ENCODE measurements around the gene NBDY. TPM values are rescaled to one million over a fixed set of nuclear protein-coding genes. Genes with fewer than 3 reads are reported as not detected.
"Not testable (repeated sequence)": the region's sequence is repeated elsewhere in the genome, so short reads cannot be mapped to it uniquely, and the experiment has no call there.

NBDY gene, protein sequence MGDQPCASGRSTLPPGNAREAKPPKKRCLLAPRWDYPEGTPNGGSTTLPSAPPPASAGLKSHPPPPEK
- total RNA-seq (2021) (44.7 to 62.0 TPM (median 59.5 TPM) in 3 replicates), Bru-seq, nascent RNA (percentile 77 among the genes with signal in this experiment)
- long read RNA-seq, experiment 1, transcript NBDY-201 (3 exons, 1,529 nt) = major isoform, 85 of 92 reads
- long read RNA-seq, experiment 1, partial matches to known transcripts = 1 of 92 reads
- long read RNA-seq, experiment 1, other reads (novel, unspliced or antisense) = 6 of 92 reads
- long read RNA-seq, experiment 2, transcript NBDY-201 (3 exons, 1,529 nt) = major isoform, 127 of 137 reads
- long read RNA-seq, experiment 2, partial matches to known transcripts = 3 of 137 reads
- long read RNA-seq, experiment 2, other reads (novel, unspliced or antisense) = 4 of 137 reads
- long read RNA-seq, experiment 3, transcript NBDY-201 (3 exons, 1,529 nt) = major isoform, 27 of 31 reads
- long read RNA-seq, experiment 3, partial matches to known transcripts = 0 of 31 reads
- long read RNA-seq, experiment 3, other reads (novel, unspliced or antisense) = 4 of 31 reads

DNA sequence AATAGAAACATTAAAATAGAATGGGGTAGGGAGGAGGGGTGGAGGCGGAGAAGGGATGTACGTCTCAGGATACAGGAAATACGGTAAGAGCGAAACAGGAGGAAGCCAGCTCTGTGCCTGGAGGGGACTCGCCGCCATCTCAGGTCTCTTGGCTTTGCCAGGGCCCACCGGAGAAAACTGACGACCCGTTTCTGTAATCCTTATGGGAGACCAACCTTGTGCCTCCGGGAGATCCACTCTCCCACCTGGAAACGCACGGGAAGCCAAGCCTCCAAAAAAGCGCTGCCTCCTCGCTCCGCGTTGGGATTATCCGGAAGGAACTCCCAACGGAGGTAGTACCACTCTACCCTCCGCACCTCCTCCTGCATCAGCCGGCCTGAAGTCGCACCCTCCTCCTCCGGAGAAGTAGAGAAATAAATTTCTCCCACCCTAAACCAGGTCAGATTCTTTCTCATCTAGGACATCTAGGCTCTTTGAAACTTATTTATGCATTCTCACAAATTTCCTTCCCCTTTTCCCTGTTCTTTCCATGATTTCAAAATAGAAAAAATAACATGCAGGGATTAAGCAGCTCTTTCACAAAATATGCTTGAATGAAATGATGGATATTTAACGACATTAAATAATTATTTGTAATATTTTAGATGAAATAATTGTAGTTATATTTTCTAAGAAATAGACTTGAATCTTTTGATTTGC is at the start of gene NBDY:
TSS of gene NBDY (plus strand) at position 92 of the 699 bp plus-strand sequence. CDS start at position 203, 111 bp downstream.
- peak within 1 kb of the TSS; percentile 85 for H3K27ac Mint-ChIP-seq
- ATAC-seq (peak; percentile 92), DNase-seq (ENCODE audit: low spot score) (peak; percentile 18)
- H3K9me3 Mint-ChIP-seq = no peaks in the 10 kb centered on the region
- peak within 1 kb of the TSS; percentile 89 for H3K4me3 Mint-ChIP-seq
- TF ChIP-seq ESRRA (CRISPR knock-in tag; IDR thresholded peaks at IDR 0.05; ENCODE audit: borderline replicate concordance) = no peak
- TF ChIP-seq, protein P1, sequence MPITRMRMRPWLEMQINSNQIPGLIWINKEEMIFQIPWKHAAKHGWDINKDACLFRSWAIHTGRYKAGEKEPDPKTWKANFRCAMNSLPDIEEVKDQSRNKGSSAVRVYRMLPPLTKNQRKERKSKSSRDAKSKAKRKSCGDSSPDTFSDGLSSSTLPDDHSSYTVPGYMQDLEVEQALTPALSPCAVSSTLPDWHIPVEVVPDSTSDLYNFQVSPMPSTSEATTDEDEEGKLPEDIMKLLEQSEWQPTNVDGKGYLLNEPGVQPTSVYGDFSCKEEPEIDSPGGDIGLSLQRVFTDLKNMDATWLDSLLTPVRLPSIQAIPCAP (CRISPR knock-in tag; IDR thresholded peaks at IDR 0.05) = no peak
- TF ChIP-seq, protein P2, sequence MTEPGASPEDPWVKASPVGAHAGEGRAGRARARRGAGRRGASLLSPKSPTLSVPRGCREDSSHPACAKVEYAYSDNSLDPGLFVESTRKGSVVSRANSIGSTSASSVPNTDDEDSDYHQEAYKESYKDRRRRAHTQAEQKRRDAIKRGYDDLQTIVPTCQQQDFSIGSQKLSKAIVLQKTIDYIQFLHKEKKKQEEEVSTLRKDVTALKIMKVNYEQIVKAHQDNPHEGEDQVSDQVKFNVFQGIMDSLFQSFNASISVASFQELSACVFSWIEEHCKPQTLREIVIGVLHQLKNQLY (CRISPR knock-in tag; IDR thresholded peaks at IDR 0.05) = no peak
- no peak for TF ChIP-seq NR2C2 (CRISPR knock-in tag; IDR thresholded peaks at IDR 0.05)
- no peak for TF ChIP-seq NR3C1 (CRISPR knock-in tag; conservative IDR thresholded peaks at IDR 0.05; ENCODE audit: low read depth)
- TF ChIP-seq, protein P3, sequence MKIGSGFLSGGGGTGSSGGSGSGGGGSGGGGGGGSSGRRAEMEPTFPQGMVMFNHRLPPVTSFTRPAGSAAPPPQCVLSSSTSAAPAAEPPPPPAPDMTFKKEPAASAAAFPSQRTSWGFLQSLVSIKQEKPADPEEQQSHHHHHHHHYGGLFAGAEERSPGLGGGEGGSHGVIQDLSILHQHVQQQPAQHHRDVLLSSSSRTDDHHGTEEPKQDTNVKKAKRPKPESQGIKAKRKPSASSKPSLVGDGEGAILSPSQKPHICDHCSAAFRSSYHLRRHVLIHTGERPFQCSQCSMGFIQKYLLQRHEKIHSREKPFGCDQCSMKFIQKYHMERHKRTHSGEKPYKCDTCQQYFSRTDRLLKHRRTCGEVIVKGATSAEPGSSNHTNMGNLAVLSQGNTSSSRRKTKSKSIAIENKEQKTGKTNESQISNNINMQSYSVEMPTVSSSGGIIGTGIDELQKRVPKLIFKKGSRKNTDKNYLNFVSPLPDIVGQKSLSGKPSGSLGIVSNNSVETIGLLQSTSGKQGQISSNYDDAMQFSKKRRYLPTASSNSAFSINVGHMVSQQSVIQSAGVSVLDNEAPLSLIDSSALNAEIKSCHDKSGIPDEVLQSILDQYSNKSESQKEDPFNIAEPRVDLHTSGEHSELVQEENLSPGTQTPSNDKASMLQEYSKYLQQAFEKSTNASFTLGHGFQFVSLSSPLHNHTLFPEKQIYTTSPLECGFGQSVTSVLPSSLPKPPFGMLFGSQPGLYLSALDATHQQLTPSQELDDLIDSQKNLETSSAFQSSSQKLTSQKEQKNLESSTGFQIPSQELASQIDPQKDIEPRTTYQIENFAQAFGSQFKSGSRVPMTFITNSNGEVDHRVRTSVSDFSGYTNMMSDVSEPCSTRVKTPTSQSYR (CRISPR knock-in tag; IDR thresholded peaks at IDR 0.05) = no peak
- TF ChIP-seq GTF2I (CRISPR knock-in tag; conservative IDR thresholded peaks at IDR 0.05) = no peak
- no peak for TF ChIP-seq SP1 (CRISPR knock-in tag; conservative IDR thresholded peaks at IDR 0.05)
- TF ChIP-seq ZNF396 (CRISPR knock-in tag; IDR thresholded peaks at IDR 0.05; ENCODE audit: borderline replicate concordance) = no peak
- TF ChIP-seq ZNF416 (CRISPR knock-in tag; IDR thresholded peaks at IDR 0.05) = no peak
- TF ChIP-seq, protein P4, sequence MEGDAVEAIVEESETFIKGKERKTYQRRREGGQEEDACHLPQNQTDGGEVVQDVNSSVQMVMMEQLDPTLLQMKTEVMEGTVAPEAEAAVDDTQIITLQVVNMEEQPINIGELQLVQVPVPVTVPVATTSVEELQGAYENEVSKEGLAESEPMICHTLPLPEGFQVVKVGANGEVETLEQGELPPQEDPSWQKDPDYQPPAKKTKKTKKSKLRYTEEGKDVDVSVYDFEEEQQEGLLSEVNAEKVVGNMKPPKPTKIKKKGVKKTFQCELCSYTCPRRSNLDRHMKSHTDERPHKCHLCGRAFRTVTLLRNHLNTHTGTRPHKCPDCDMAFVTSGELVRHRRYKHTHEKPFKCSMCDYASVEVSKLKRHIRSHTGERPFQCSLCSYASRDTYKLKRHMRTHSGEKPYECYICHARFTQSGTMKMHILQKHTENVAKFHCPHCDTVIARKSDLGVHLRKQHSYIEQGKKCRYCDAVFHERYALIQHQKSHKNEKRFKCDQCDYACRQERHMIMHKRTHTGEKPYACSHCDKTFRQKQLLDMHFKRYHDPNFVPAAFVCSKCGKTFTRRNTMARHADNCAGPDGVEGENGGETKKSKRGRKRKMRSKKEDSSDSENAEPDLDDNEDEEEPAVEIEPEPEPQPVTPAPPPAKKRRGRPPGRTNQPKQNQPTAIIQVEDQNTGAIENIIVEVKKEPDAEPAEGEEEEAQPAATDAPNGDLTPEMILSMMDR (IDR thresholded peaks at IDR 0.05) = no peak
- no peak for TF ChIP-seq NR1H2 (CRISPR knock-in tag; IDR thresholded peaks at IDR 0.05)
- TF ChIP-seq, protein P5, sequence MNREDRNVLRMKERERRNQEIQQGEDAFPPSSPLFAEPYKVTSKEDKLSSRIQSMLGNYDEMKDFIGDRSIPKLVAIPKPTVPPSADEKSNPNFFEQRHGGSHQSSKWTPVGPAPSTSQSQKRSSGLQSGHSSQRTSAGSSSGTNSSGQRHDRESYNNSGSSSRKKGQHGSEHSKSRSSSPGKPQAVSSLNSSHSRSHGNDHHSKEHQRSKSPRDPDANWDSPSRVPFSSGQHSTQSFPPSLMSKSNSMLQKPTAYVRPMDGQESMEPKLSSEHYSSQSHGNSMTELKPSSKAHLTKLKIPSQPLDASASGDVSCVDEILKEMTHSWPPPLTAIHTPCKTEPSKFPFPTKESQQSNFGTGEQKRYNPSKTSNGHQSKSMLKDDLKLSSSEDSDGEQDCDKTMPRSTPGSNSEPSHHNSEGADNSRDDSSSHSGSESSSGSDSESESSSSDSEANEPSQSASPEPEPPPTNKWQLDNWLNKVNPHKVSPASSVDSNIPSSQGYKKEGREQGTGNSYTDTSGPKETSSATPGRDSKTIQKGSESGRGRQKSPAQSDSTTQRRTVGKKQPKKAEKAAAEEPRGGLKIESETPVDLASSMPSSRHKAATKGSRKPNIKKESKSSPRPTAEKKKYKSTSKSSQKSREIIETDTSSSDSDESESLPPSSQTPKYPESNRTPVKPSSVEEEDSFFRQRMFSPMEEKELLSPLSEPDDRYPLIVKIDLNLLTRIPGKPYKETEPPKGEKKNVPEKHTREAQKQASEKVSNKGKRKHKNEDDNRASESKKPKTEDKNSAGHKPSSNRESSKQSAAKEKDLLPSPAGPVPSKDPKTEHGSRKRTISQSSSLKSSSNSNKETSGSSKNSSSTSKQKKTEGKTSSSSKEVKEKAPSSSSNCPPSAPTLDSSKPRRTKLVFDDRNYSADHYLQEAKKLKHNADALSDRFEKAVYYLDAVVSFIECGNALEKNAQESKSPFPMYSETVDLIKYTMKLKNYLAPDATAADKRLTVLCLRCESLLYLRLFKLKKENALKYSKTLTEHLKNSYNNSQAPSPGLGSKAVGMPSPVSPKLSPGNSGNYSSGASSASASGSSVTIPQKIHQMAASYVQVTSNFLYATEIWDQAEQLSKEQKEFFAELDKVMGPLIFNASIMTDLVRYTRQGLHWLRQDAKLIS (CRISPR knock-in tag; IDR thresholded peaks at IDR 0.05; ENCODE audit: borderline replicate concordance) = no peak
- TF ChIP-seq ZNF138 (CRISPR knock-in tag; conservative IDR thresholded peaks at IDR 0.05) = no peak
- H3K27me3 Mint-ChIP-seq (ENCODE audit: low read depth) = no peaks in the 10 kb centered on the region
- peaks cover 16% of the 10 kb centered on the region for H3K4me1 Mint-ChIP-seq
- H3K36me3 Mint-ChIP-seq = peaks cover 5% of the 10 kb centered on the region
- CTCF ChIA-PET = no interaction called here
- POLR2A ChIA-PET = no interaction called here

DNA sequence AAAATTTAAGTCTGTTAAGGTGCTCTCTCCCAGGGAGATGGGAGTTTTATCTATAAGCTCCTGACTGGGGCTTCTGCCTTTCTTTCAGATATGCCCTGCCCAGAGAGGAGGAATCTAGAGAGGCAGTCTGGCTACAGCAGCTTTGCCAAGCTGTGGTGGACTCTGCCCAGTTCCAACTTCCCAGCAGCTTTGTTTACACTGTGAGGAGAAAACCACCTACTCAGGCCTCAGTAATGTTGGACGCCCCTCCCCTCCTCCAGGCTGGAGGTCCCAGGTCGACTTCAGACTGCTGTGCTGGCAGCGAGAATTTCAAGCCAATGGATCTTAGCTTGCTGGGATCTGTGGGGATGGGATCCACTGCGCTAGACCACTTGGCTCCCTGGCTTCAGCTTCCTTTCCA is 24.5 kb upstream of the NBDY start:
- H3K36me3 Mint-ChIP-seq; CTCF ChIA-PET; ATAC-seq; H3K4me3 Mint-ChIP-seq; H3K27me3 Mint-ChIP-seq (ENCODE audit: low read depth); POLR2A ChIA-PET; H3K27ac Mint-ChIP-seq; DNase-seq (ENCODE audit: low spot score); H3K4me1 Mint-ChIP-seq: not testable (repeated sequence)
- peaks cover 16% of the 10 kb centered on the region for H3K9me3 Mint-ChIP-seq
